G401.6 (cell line): ENCODE measurements around the gene B4GALT1.
A peak's percentile ranks its signal among the peaks of the same experiment; 100 is the strongest.
"Not testable (repeated sequence)": the region's sequence is repeated elsewhere in the genome, so short reads cannot be mapped to it uniquely, and the experiment has no call there.

ENCODE experiments used
- FAIRE-seq: peaks from 2 replicates; lab custom pipeline; 2012; peaks lifted over from hg19 to GRCh38; lab: Jason Lieb, UNC

B4GALT1 gene

GRCh38 chr9:33161011-33161588, 6.0 kb downstream of the B4GALT1 start:
- FAIRE-seq = peak; percentile 82

GRCh38 chr9:33160446-33160845, 6.7 kb downstream of the B4GALT1 start:
- FAIRE-seq = not testable (repeated sequence)

- FAIRE-seq = no peak
These were observed 7.4 kb downstream of the B4GALT1 start for GRCh38 chr9:33159777-33160127.

GRCh38 chr9:33158843-33159776, 8.0 kb downstream of the B4GALT1 start:
- no peak for FAIRE-seq

- no peak for FAIRE-seq
These were observed 8.9 kb downstream of the B4GALT1 start for GRCh38 chr9:33157960-33158842.

- no peak for FAIRE-seq
These were observed 11.7 kb downstream of the B4GALT1 start for GRCh38 chr9:33155393-33155792.

GRCh38 chr9:33154371-33154770, 12.8 kb downstream of the B4GALT1 start:
- FAIRE-seq = no peak

GRCh38 chr9:33153666-33154065, 13.5 kb downstream of the B4GALT1 start:
- no peak for FAIRE-seq

GRCh38 chr9:33153001-33153400, 14.1 kb downstream of the B4GALT1 start:
- FAIRE-seq = no peak

GRCh38 chr9:33151601-33152000, 15.5 kb downstream of the B4GALT1 start:
- no peak for FAIRE-seq

GRCh38 chr9:33151007-33151557, 16.1 kb downstream of the B4GALT1 start:
- FAIRE-seq = peak; percentile 95

- no peak for FAIRE-seq
These were observed 18.6 kb downstream of the B4GALT1 start for GRCh38 chr9:33148367-33149014.

- FAIRE-seq = no peak
These were observed 19.5 kb downstream of the B4GALT1 start for GRCh38 chr9:33147416-33148169.

- FAIRE-seq = no peak
These were observed 20.8 kb downstream of the B4GALT1 start for GRCh38 chr9:33146298-33146697.

- FAIRE-seq = no peak
These were observed 22.6 kb downstream of the B4GALT1 start for GRCh38 chr9:33144551-33144950.

GRCh38 chr9:33143241-33143661, 23.9 kb downstream of the B4GALT1 start:
- FAIRE-seq = no peak

- no peak for FAIRE-seq
These were observed 24.6 kb downstream of the B4GALT1 start for GRCh38 chr9:33142535-33142934.

GRCh38 chr9:33140401-33141360, 26.5 kb downstream of the B4GALT1 start:
- FAIRE-seq = no peak

GRCh38 chr9:33139421-33140228, 27.5 kb downstream of the B4GALT1 start:
- FAIRE-seq = no peak
